ENCODE measurements around the gene YJU2. TPM values are rescaled to one million over a fixed set of nuclear protein-coding genes. Genes with fewer than 3 reads are reported as not detected.
"Not testable (repeated sequence)": the region's sequence is repeated elsewhere in the genome, so short reads cannot be mapped to it uniquely, and the experiment has no call there.

The YJU2 gene
- total RNA-seq, 1 donor from 2014 or later = 14.3 TPM

- H3K27ac Mint-ChIP-seq = no peak overlapping the region
- no peak for TF ChIP-seq CTCF (conservative IDR thresholded peaks at IDR 0.05)
- H3K9me3 Mint-ChIP-seq = no peaks in the 10 kb centered on the region
- no peak overlapping the region for H3K4me3 Mint-ChIP-seq
- no peak for DNase-seq (ENCODE audit: extremely low spot score, unreplicated experiment)
- no peaks in the 10 kb centered on the region for H3K36me3 Mint-ChIP-seq
- H3K27me3 Mint-ChIP-seq = peaks cover 9% of the 10 kb centered on the region
- H3K4me1 Mint-ChIP-seq (ENCODE audit: unreplicated experiment) = no peaks in the 10 kb centered on the region
Measured at GRCh38 chr19:4272894-4273293, 26.0 kb downstream of the YJU2 start.

- not testable (repeated sequence) for H3K36me3 Mint-ChIP-seq; DNase-seq (ENCODE audit: extremely low spot score, unreplicated experiment); H3K27ac Mint-ChIP-seq; H3K4me1 Mint-ChIP-seq (ENCODE audit: unreplicated experiment); H3K9me3 Mint-ChIP-seq; H3K4me3 Mint-ChIP-seq
- H3K27me3 Mint-ChIP-seq = peaks cover 18% of the 10 kb centered on the region
Measured at GRCh38 chr19:4274321-4274686, 27.4 kb downstream of the YJU2 start.

- Mint-ChIP-seq H3K27ac (peak overlapping the region; percentile 31), H3K27me3 (peaks cover 43% of the 10 kb centered on the region), H3K4me3 (peak overlapping the region; percentile 64), H3K9me3 (no peaks in the 10 kb centered on the region), H3K36me3 (no peaks in the 10 kb centered on the region), H3K4me1 (ENCODE audit: unreplicated experiment) (no peaks in the 10 kb centered on the region)
- TF ChIP-seq CTCF (conservative IDR thresholded peaks at IDR 0.05) = no peak
- no peak for DNase-seq (ENCODE audit: extremely low spot score, unreplicated experiment)
Measured at GRCh38 chr19:4277191-4277696, 30.4 kb downstream of the YJU2 start.

GRCh38 chr19:4278010-4278409 is 31.1 kb downstream of the YJU2 start:
- no peak for DNase-seq (ENCODE audit: extremely low spot score, unreplicated experiment)
- H3K27ac Mint-ChIP-seq = no peak overlapping the region
- TF ChIP-seq CTCF (conservative IDR thresholded peaks at IDR 0.05) = no peak
- no peaks in the 10 kb centered on the region for H3K36me3 Mint-ChIP-seq
- H3K9me3 Mint-ChIP-seq = no peaks in the 10 kb centered on the region
- H3K4me1 Mint-ChIP-seq (ENCODE audit: unreplicated experiment) = no peaks in the 10 kb centered on the region
- H3K4me3 Mint-ChIP-seq = peak overlapping the region; percentile 52
- peaks cover 46% of the 10 kb centered on the region for H3K27me3 Mint-ChIP-seq

GRCh38 chr19:4278419-4279266 is 31.8 kb downstream of the YJU2 start, which contains the start of gene SHD:
TSS of gene SHD (plus strand) at chr19:4279266. CDS start at chr19:4280064, 798 bp downstream.
- Mint-ChIP-seq H3K4me3 (peak within 1 kb of the TSS; percentile 85), H3K36me3 (no peaks in the 10 kb centered on the region), H3K9me3 (no peaks in the 10 kb centered on the region), H3K27ac (no peak within 1 kb of the TSS), H3K27me3 (peaks cover 50% of the 10 kb centered on the region), H3K4me1 (ENCODE audit: unreplicated experiment) (no peaks in the 10 kb centered on the region)
- no peak for TF ChIP-seq CTCF (conservative IDR thresholded peaks at IDR 0.05)
- no peak for DNase-seq (ENCODE audit: extremely low spot score, unreplicated experiment)

- Mint-ChIP-seq H3K27me3 (peaks cover 50% of the 10 kb centered on the region), H3K4me3 (no peak overlapping the region), H3K4me1 (ENCODE audit: unreplicated experiment) (no peaks in the 10 kb centered on the region), H3K36me3 (no peaks in the 10 kb centered on the region), H3K27ac (no peak overlapping the region), H3K9me3 (no peaks in the 10 kb centered on the region)
- TF ChIP-seq CTCF (conservative IDR thresholded peaks at IDR 0.05) = no peak
- DNase-seq (ENCODE audit: extremely low spot score, unreplicated experiment) = no peak
Measured at GRCh38 chr19:4279267-4279529, 32.3 kb downstream of the YJU2 start.

All from type B pancreatic cell (in vitro differentiated cells).